ENCODE results near the gene BMP4.

GRCh38 chr14:53963320-53964227 is 6.9 kb upstream of the BMP4 start:
- TF ChIP-seq CTCF (IDR thresholded peaks at IDR 0.05 in 8 of 11, conservative IDR thresholded peaks at IDR 0.05 in 3 of 11) (peak in 3 of 11 experiments; percentile 6 to 27 (median 25)), POLR2AphosphoS5 (IDR thresholded peaks at IDR 0.05) (no peak), POLR2A (IDR thresholded peaks at IDR 0.05) (no peak)
